Measurements from ENCODE around the gene MSX2.

Gene MSX2

DNA sequence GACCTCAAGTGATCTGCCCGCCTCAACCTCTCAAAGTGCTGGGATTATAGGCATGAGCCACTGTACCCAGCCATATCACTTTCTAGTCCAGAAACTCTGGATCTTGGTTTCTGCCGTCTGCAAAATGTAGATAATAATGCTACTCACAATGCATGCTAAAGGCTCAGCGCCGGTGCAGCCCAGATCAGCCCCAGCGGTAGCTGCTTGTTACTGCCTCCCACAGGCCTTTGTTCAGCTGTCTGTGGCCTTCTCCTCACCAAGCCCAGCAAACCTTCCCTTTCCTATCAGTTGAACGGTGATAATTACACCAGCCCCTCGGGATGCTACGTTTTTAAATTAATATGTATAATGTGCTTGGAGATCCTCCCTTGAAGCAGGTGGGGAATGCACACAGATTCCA is 26.2 kb upstream of the MSX2 start:
- Histone ChIP-seq H3K4me3 (ENCODE audit: low read depth, low read length) (no peak overlapping the region), H4K91ac (ENCODE audit: low read depth, low read length) (peak overlapping the region; percentile 20), H3K79me1 (ENCODE audit: low read length) (peaks cover 11% of the 10 kb centered on the region), H3K14ac (ENCODE audit: low read length) (no peak overlapping the region), H3K18ac (ENCODE audit: low read length) (no peak overlapping the region), H3K4me2 (ENCODE audit: low read length) (no peak overlapping the region), H3K23ac (ENCODE audit: low read length) (no peak overlapping the region), H2AK5ac (ENCODE audit: low read length) (no peak overlapping the region), H3K27me3 (ENCODE audit: insufficient read depth, low read length) (no peaks in the 10 kb centered on the region), H2BK120ac (ENCODE audit: insufficient read depth, low read length, poor library complexity) (peak overlapping the region; percentile 29), H3K4me1 (ENCODE audit: control insufficient read depth in 1 of 2, insufficient read depth in 2 of 2, low read length in 2 of 2) (peaks cover 13 to 16% of the 10 kb centered on the region in 2 experiments), H3K27ac (ENCODE audit: low read depth, low read length) (peak overlapping the region; percentile 36), H3K4ac (ENCODE audit: low read depth, low read length) (no peak overlapping the region), H3K9me3 (ENCODE audit: insufficient read depth, low read depth, low read length) (no peaks in the 10 kb centered on the region), H2BK5ac (ENCODE audit: low read depth, low read length, poor library complexity) (peak overlapping the region; percentile 62), H2BK12ac (ENCODE audit: low read length) (peak overlapping the region; percentile 15), H3K36me3 (ENCODE audit: control insufficient read depth in 1 of 2, insufficient read depth in 2 of 2, low read length in 2 of 2) (no peaks in the 10 kb centered on the region), H3K9ac (ENCODE audit: low read length) (no peak overlapping the region), H3K79me2 (ENCODE audit: control insufficient read depth, insufficient read depth, low read length, poor library complexity) (no peaks in the 10 kb centered on the region), H2AFZ (ENCODE audit: insufficient read depth, low read length, poor library complexity) (no peak overlapping the region), H4K12ac (ENCODE audit: low read depth, low read length) (no peak overlapping the region), H4K8ac (ENCODE audit: low read depth, low read length) (no peak overlapping the region)
- DNase-seq, result peak in 1 of 2 donors; percentile 29
- WGBS (ENCODE audit: extremely low coverage, insufficient coverage, insufficient read length), result no CpG with 5 or more reads among the region's 8 CpGs

DNA sequence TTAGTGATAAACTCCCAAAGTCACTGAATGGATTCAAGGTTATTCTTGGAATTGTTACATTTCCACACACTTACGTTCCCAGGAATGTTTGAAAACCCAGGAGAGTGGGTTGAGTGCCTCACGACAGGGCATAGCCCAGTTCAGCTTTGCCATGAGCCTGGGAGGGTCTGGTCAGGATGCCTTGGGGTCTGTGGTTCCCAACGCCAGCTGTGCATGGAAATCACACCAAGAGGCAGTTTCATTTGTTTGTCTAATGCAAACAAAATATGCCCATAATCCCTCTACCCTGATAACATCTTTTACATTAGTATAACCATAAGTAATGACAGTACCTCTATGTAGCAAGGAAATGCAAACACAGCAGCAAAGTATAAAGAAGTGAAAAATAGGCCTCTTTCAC is 25.3 kb upstream of the MSX2 start:
- no peak for DNase-seq
- Histone ChIP-seq H2BK12ac (ENCODE audit: low read length) (no peak overlapping the region), H4K12ac (ENCODE audit: low read depth, low read length) (no peak overlapping the region), H3K4me3 (ENCODE audit: low read depth, low read length) (no peak overlapping the region), H4K8ac (ENCODE audit: low read depth, low read length) (no peak overlapping the region), H3K4me2 (ENCODE audit: low read length) (no peak overlapping the region), H3K36me3 (ENCODE audit: control insufficient read depth in 1 of 2, insufficient read depth in 2 of 2, low read length in 2 of 2) (no peaks in the 10 kb centered on the region), H3K27ac (ENCODE audit: low read depth, low read length) (peak overlapping the region; percentile 35), H3K18ac (ENCODE audit: low read length) (no peak overlapping the region), H3K14ac (ENCODE audit: low read length) (no peak overlapping the region), H2AK5ac (ENCODE audit: low read length) (no peak overlapping the region), H3K4ac (ENCODE audit: low read depth, low read length) (no peak overlapping the region), H2BK5ac (ENCODE audit: low read depth, low read length, poor library complexity) (no peak overlapping the region), H3K9ac (ENCODE audit: low read length) (no peak overlapping the region), H2BK120ac (ENCODE audit: insufficient read depth, low read length, poor library complexity) (no peak overlapping the region), H3K23ac (ENCODE audit: low read length) (no peak overlapping the region), H3K4me1 (ENCODE audit: control insufficient read depth in 1 of 2, insufficient read depth in 2 of 2, low read length in 2 of 2) (peaks cover 8% of the 10 kb centered on the region in 2 experiments), H3K79me2 (ENCODE audit: control insufficient read depth, insufficient read depth, low read length, poor library complexity) (no peaks in the 10 kb centered on the region), H3K27me3 (ENCODE audit: insufficient read depth, low read length) (no peaks in the 10 kb centered on the region), H3K9me3 (ENCODE audit: insufficient read depth, low read depth, low read length) (no peaks in the 10 kb centered on the region), H2AFZ (ENCODE audit: insufficient read depth, low read length, poor library complexity) (no peak overlapping the region), H4K91ac (ENCODE audit: low read depth, low read length) (no peak overlapping the region), H3K79me1 (ENCODE audit: low read length) (peaks cover 8% of the 10 kb centered on the region)
- WGBS (ENCODE audit: extremely low coverage, insufficient coverage, insufficient read length), result no CpG with 5 or more reads among the region's 3 CpGs

DNA sequence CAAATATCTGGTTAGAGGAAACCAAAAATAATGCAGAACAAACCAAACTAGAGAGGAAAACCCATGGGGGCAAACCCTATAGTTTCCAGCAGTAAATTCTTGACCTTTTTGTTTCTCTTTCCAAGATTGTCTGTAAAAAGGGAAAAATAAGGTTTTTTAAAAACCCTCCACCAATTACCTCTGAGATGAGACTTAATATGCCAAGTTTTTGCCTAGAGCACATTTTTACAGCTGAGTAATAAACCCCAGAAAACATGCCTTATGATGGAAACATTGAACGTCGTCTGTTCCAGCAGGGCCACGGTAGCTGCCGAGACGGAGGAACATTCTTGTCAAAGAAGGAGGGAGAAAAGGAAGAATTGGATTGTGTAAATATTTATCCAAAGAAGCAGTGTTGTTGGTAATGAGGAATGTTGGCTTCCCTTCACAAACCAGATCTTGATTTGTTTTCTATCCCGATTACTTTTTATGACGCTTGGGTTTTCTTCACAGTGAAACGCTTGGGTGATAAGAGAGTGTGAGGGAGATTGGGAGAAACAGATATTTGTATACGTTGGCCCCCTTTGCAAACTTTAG is 17.3 kb upstream of the MSX2 start:
- Histone ChIP-seq H4K8ac (ENCODE audit: low read depth, low read length) (no peak overlapping the region), H3K79me2 (ENCODE audit: control insufficient read depth, insufficient read depth, low read length, poor library complexity) (no peaks in the 10 kb centered on the region), H2BK12ac (ENCODE audit: low read length) (peak overlapping the region; percentile 71), H3K9me3 (ENCODE audit: insufficient read depth, low read depth, low read length) (no peaks in the 10 kb centered on the region), H3K4me2 (ENCODE audit: low read length) (no peak overlapping the region), H3K4me1 (ENCODE audit: control insufficient read depth in 1 of 2, insufficient read depth in 2 of 2, low read length in 2 of 2) (peaks cover 0 to 5% of the 10 kb centered on the region in 2 experiments), H3K4me3 (ENCODE audit: low read depth, low read length) (no peak overlapping the region), H3K27ac (ENCODE audit: low read depth, low read length) (no peak overlapping the region), H3K79me1 (ENCODE audit: low read length) (peaks cover 8% of the 10 kb centered on the region), H3K36me3 (ENCODE audit: control insufficient read depth in 1 of 2, insufficient read depth in 2 of 2, low read length in 2 of 2) (no peaks in the 10 kb centered on the region), H3K27me3 (ENCODE audit: insufficient read depth, low read length) (no peaks in the 10 kb centered on the region), H3K4ac (ENCODE audit: low read depth, low read length) (no peak overlapping the region), H4K91ac (ENCODE audit: low read depth, low read length) (peak overlapping the region; percentile 28), H4K12ac (ENCODE audit: low read depth, low read length) (no peak overlapping the region), H3K14ac (ENCODE audit: low read length) (no peak overlapping the region), H2BK120ac (ENCODE audit: insufficient read depth, low read length, poor library complexity) (no peak overlapping the region), H2BK5ac (ENCODE audit: low read depth, low read length, poor library complexity) (no peak overlapping the region), H3K18ac (ENCODE audit: low read length) (no peak overlapping the region), H2AFZ (ENCODE audit: insufficient read depth, low read length, poor library complexity) (no peak overlapping the region), H3K9ac (ENCODE audit: low read length) (no peak overlapping the region), H3K23ac (ENCODE audit: low read length) (no peak overlapping the region), H2AK5ac (ENCODE audit: low read length) (no peak overlapping the region)
- no peak for DNase-seq
- no CpG with 5 or more reads among the region's 9 CpGs for WGBS (ENCODE audit: extremely low coverage, insufficient coverage, insufficient read length)

DNA sequence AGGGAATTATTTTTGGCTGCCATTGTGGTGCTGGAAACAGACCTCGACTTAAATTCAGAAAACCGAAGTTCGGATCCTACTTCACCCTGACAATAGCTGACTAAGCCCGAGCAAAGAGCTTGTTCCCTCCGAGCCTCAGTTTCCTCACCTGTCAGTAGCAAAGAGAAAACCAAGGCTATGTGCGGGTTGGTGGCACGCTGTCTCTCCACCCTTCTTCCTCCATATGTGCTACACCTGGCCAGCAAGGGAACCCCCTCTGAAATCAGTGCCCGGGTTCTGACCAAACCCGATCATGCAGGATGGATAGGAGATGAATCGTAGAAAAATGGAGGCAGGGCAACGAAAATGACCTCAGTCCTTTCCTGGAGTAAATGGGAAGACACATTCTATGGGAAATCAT is 16.7 kb upstream of the MSX2 start:
- no peak overlapping the region for H2AFZ ChIP-seq (ENCODE audit: insufficient read depth, low read length, poor library complexity)

More for the DNA sequence above, 16.7 kb upstream of the MSX2 start:
- H2BK12ac ChIP-seq (ENCODE audit: low read length), result peak overlapping the region; percentile 71
- no peak overlapping the region for H3K23ac ChIP-seq (ENCODE audit: low read length)
- H3K79me2 ChIP-seq (ENCODE audit: control insufficient read depth, insufficient read depth, low read length, poor library complexity), result no peaks in the 10 kb centered on the region
- no peak overlapping the region for H4K8ac ChIP-seq (ENCODE audit: low read depth, low read length)
- no peak overlapping the region for H3K4me3 ChIP-seq (ENCODE audit: low read depth, low read length)
- no peak overlapping the region for H3K27ac ChIP-seq (ENCODE audit: low read depth, low read length)
- no peaks in the 10 kb centered on the region for H3K27me3 ChIP-seq (ENCODE audit: insufficient read depth, low read length)
- H3K14ac ChIP-seq (ENCODE audit: low read length), result no peak overlapping the region
- H3K4me1 ChIP-seq (ENCODE audit: control insufficient read depth in 1 of 2, insufficient read depth in 2 of 2, low read length in 2 of 2), result peaks cover 0 to 5% of the 10 kb centered on the region in 2 experiments
- no peak overlapping the region for H3K18ac ChIP-seq (ENCODE audit: low read length)
- peak overlapping the region; percentile 28 for H4K91ac ChIP-seq (ENCODE audit: low read depth, low read length)
- no peaks in the 10 kb centered on the region for H3K9me3 ChIP-seq (ENCODE audit: insufficient read depth, low read depth, low read length)
- H3K4me2 ChIP-seq (ENCODE audit: low read length), result no peak overlapping the region
- H2BK120ac ChIP-seq (ENCODE audit: insufficient read depth, low read length, poor library complexity), result peak overlapping the region; percentile 12
- H3K79me1 ChIP-seq (ENCODE audit: low read length), result peaks cover 8% of the 10 kb centered on the region
- H2BK5ac ChIP-seq (ENCODE audit: low read depth, low read length, poor library complexity), result no peak overlapping the region
- H3K36me3 ChIP-seq (ENCODE audit: control insufficient read depth in 1 of 2, insufficient read depth in 2 of 2, low read length in 2 of 2), result no peaks in the 10 kb centered on the region
- H3K4ac ChIP-seq (ENCODE audit: low read depth, low read length), result no peak overlapping the region
- no CpG with 5 or more reads among the region's 11 CpGs for WGBS (ENCODE audit: extremely low coverage, insufficient coverage, insufficient read length)
- H3K9ac ChIP-seq (ENCODE audit: low read length), result no peak overlapping the region
- DNase-seq, result no peak
- H2AK5ac ChIP-seq (ENCODE audit: low read length), result no peak overlapping the region
- no peak overlapping the region for H4K12ac ChIP-seq (ENCODE audit: low read depth, low read length)

Data from trophoblast cell (in vitro differentiated cells and primary cell).